Measurements from ENCODE around the gene OLIG1.

OLIG1 gene

DNA sequence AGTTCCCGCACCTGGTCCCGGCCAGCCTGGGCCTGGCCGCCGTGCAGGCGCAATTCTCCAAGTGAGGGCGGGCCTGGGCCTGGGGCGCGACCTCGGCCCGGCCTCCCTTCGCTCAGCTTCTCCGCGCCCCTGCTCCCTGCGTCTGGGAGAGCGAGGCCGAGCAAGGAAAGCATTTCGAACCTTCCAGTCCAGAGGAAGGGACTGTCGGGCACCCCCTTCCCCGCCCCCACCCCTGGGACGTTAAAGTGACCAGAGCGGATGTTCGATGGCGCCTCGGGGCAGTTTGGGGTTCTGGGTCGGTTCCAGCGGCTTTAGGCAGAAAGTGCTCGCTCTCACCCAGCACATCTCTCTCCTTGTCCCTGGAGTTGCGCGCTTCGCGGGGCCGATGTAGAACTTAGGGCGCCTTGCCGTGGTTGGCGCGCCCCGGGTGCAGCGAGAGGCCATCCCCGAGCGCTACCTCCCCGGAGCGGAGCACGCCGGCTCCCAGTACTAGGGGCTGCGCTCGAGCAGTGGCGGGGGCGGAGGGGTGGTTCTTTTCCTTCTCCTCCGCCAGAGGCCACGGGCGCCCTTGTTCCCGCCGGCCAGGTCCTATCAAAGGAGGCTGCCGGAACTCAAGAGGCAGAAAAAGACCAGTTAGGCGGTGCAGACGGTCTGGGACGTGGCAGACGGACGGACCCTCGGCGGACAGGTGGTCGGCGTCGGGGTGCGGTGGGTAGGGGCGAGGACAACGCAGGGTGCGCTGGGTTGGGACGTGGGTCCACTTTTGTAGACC, 1.2 kb downstream of the OLIG1 start:
- H3K9me3 ChIP-seq (ENCODE audit: low read depth, low read length) = peaks cover 5% of the 10 kb centered on the region; the same call in 1 of the 2 replicates
- no peak for DNase-seq (ENCODE audit: low read depth, low spot score)
- H3K4me3 ChIP-seq = no peak overlapping the region
- no peaks in the 10 kb centered on the region for H3K36me3 ChIP-seq (ENCODE audit: insufficient read depth, low read length)
- no peak overlapping the region for H3K27ac ChIP-seq
- no peak overlapping the region for H3K9ac ChIP-seq (ENCODE audit: insufficient read length)
- TF ChIP-seq EZH2 (IDR thresholded peaks at IDR 0.05) (peak; percentile 81), POLR2AphosphoS5 (IDR thresholded peaks at IDR 0.05; ENCODE audit: borderline replicate concordance, low read depth, low read length) (no peak), FOXP2 (optimal IDR thresholded peaks at IDR 0.05; ENCODE audit: control extremely low read depth, extremely low read length, insufficient read depth) (no peak)

DNA sequence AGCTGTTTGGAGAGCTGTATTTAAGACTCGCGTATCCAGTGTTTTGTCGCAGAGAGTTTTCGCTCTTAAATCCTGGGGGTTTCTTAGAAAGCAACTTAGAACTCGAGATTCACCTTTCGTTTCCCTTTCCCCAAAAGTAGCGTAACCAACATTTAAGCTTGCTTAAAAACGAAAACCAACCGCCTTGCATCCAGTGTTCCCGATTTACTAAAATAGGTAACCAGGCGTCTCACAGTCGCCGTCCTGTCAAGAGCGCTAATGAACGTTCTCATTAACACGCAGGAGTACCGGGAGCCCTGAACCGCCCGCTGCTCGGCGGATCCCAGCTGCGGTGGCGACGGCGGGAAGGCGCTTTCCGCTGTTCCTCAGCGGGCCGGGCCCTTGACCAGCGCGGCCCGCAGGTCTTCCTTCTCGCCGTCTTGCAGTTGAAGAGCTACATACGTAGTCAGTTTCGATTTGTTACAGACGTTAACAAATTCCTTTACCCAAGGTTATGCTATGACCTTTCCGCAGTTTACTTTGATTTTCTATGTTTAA, 1.9 kb downstream of the OLIG1 start:
- H3K27ac ChIP-seq = no peak overlapping the region
- TF ChIP-seq POLR2AphosphoS5 (IDR thresholded peaks at IDR 0.05; ENCODE audit: borderline replicate concordance, low read depth, low read length) (no peak), EZH2 (IDR thresholded peaks at IDR 0.05) (peak; percentile 96)
- no peaks in the 10 kb centered on the region for H3K36me3 ChIP-seq (ENCODE audit: insufficient read depth, low read length)
- H3K9me3 ChIP-seq (ENCODE audit: low read depth, low read length) = peaks cover 5% of the 10 kb centered on the region; the same call in 1 of the 2 replicates
- no peak overlapping the region for H3K4me3 ChIP-seq
- no peak overlapping the region for H3K9ac ChIP-seq (ENCODE audit: insufficient read length)
- DNase-seq (ENCODE audit: low read depth, low spot score) = no peak

DNA sequence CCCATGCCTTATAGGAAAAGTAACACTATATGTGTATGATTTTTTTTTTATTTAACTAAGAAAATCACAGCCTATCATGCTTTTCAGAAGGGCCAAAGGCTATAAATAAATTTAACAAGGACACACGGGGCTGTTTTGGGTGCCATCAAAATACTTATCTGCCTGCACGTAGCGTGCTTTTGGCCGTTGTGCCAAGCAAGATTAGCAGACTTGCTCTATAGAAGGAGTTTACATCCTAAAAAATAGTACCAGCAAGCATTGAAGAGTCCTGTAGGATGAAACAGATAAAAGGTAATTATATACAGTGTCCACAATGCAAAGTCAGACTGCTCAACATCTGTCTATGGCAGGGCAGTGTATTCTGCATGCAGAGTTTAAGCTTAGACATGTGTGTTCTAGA, 3.7 kb downstream of the OLIG1 start:
- Histone ChIP-seq H3K9me3 (ENCODE audit: low read depth, low read length) (peaks cover 5% of the 10 kb centered on the region; the same call in 1 of the 2 replicates), H3K27ac (no peak overlapping the region), H3K4me3 (no peak overlapping the region), H3K36me3 (ENCODE audit: insufficient read depth, low read length) (no peaks in the 10 kb centered on the region), H3K9ac (ENCODE audit: insufficient read length) (no peak overlapping the region)
- TF ChIP-seq EZH2 (IDR thresholded peaks at IDR 0.05) = no peak
- TF ChIP-seq FOXP2 (optimal IDR thresholded peaks at IDR 0.05; ENCODE audit: control extremely low read depth, extremely low read length, insufficient read depth) = no peak
- TF ChIP-seq POLR2AphosphoS5 (IDR thresholded peaks at IDR 0.05; ENCODE audit: borderline replicate concordance, low read depth, low read length) = no peak
- DNase-seq (ENCODE audit: low read depth, low spot score) = no peak

DNA sequence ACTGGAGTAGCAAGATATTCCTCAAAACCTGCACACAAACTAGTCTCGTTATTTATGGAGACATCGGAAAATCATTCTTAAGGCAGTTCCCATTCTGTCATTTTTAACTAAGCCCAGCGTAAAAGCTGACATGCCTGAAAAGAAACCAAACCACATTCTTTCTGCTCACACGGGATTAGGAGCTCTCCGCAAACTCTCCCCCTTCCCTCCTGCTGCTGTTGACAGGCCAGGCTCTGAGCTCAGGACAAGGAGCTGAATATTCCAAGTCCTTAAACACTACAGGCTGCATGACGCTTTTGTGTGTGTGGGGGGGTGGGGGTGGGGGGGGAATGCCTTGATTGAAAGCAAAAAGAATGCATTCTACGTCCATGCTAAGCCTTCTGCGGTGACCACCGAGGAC, 5.2 kb downstream of the OLIG1 start:
- no peak overlapping the region for H3K9ac ChIP-seq (ENCODE audit: insufficient read length)
- no peaks in the 10 kb centered on the region for H3K9me3 ChIP-seq (ENCODE audit: low read depth, low read length)
- H3K36me3 ChIP-seq (ENCODE audit: insufficient read depth, low read length) = no peaks in the 10 kb centered on the region
- no peak overlapping the region for H3K4me3 ChIP-seq
- H3K27ac ChIP-seq = no peak overlapping the region
- no peak for DNase-seq (ENCODE audit: low read depth, low spot score)
- TF ChIP-seq EZH2 (IDR thresholded peaks at IDR 0.05) = no peak
- TF ChIP-seq POLR2AphosphoS5 (IDR thresholded peaks at IDR 0.05; ENCODE audit: borderline replicate concordance, low read depth, low read length) = no peak
- no peak for TF ChIP-seq FOXP2 (optimal IDR thresholded peaks at IDR 0.05; ENCODE audit: control extremely low read depth, extremely low read length, insufficient read depth)

DNA sequence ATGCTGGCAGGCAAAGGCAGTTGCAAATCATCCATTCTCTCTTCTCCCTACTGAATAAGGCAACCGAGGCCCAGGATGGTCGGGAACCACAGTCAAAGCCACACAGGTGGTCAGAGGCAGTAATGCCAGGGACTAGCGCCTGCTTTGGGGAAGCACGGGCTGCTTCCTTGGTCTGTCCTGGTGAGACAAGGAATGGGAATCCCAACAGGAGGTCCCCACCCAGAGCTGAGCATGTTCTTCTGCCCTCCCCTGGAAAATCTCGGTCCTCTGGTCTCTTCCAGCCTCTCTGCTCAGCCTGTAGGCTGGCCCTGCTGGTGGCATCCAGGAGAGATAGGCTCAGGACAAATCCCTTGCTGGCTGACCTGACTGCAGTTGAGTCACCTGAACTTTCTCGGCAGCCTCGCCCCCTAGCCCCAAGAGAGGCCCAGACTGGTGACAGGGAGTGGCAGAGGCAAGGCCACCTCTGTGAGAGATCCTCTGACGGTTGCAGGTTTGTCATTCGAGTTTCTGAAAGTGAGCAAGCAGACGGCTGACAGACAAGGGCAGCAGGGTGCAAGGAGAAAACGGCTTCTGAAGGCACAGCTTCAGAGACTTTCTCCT, 5.8 kb downstream of the OLIG1 start:
- Histone ChIP-seq H3K9ac (ENCODE audit: insufficient read length) (no peak overlapping the region), H3K4me3 (no peak overlapping the region), H3K27ac (no peak overlapping the region), H3K9me3 (ENCODE audit: low read depth, low read length) (no peaks in the 10 kb centered on the region), H3K36me3 (ENCODE audit: insufficient read depth, low read length) (no peaks in the 10 kb centered on the region)
- DNase-seq (ENCODE audit: low read depth, low spot score) = no peak
- no peak for TF ChIP-seq FOXP2 (optimal IDR thresholded peaks at IDR 0.05; ENCODE audit: control extremely low read depth, extremely low read length, insufficient read depth)
- no peak for TF ChIP-seq POLR2AphosphoS5 (IDR thresholded peaks at IDR 0.05; ENCODE audit: borderline replicate concordance, low read depth, low read length)
- TF ChIP-seq EZH2 (IDR thresholded peaks at IDR 0.05) = no peak

DNA sequence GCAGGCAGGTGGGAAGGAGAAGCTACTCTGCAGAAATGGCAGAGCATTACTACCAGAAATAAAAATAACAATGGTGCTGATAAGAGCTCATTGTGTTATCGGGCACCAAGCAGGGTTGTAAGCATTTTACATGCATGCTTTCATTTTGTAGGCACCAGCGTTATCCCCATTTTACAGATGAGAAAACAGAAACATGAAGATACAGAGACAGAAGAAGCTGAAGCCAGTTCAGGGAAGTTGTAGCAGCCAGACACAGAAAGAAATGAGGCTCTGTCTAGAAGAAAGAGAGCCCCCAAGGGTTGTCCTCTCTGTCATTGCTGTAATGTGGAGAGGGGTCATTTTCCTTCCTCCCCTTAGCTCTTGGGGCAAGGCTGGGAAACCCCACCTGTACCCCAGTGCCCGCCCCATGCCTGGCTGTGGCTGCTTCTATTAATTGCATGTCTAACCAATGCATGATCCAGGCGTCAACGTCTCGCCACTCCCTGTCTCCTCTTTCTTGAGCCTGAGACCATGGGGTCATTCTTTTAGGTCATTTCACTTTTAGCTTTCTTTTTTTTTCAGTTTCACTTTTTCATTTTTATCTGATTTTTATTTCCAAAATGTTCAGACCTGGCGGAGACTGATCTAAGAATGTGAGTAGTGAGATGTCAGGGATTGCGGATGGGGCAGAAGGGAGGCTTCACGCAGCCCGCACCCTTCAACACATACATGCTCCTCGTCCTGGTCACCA, 6.8 kb downstream of the OLIG1 start:
- TF ChIP-seq FOXP2 (optimal IDR thresholded peaks at IDR 0.05; ENCODE audit: control extremely low read depth, extremely low read length, insufficient read depth) (no peak), EZH2 (IDR thresholded peaks at IDR 0.05) (no peak)

DNA sequence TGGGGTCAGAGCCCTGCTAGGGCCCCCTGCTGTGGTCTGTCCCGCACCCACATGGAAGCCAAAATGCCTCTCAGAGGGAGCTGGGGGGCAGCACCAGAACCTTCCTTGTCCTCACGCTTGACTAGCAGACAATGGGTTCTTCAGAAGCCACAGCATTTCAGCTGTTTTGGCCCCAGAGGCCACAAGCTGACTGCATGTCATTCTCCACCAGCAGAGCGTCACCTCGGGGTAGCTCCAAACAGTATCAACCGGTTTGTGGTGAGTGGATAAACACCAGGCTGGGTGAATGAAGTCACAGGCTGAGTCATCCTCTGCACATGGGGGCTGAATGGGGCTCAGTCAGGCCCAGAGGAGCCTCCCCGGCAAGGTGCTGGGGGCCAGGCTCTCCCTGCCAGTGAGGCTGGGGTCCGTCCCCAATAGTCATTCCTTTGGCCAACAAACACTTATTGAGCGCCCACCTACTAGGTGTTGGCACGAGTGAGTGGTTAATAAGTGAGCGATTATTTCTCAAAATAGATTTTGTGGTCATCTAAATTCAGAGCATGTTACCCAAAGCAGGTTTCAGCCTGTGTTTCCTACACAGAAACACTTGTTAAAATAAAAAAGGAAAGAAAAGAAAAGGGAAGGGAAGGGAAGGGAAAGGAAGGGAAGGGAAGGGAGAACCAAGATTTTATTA, 9.1 kb downstream of the OLIG1 start:
- Histone ChIP-seq H3K36me3 (ENCODE audit: insufficient read depth, low read length) (no peaks in the 10 kb centered on the region), H3K4me3 (no peak overlapping the region), H3K9me3 (ENCODE audit: low read depth, low read length) (no peaks in the 10 kb centered on the region), H3K27ac (no peak overlapping the region), H3K9ac (ENCODE audit: insufficient read length) (no peak overlapping the region)
- no peak for TF ChIP-seq FOXP2 (optimal IDR thresholded peaks at IDR 0.05; ENCODE audit: control extremely low read depth, extremely low read length, insufficient read depth)
- TF ChIP-seq POLR2AphosphoS5 (IDR thresholded peaks at IDR 0.05; ENCODE audit: borderline replicate concordance, low read depth, low read length) = no peak
- no peak for TF ChIP-seq EZH2 (IDR thresholded peaks at IDR 0.05)
- no peak for DNase-seq (ENCODE audit: low read depth, low spot score)

More for the DNA sequence above, 6.8 kb downstream of the OLIG1 start:
- Histone ChIP-seq H3K36me3 (ENCODE audit: insufficient read depth, low read length) (no peaks in the 10 kb centered on the region), H3K9me3 (ENCODE audit: low read depth, low read length) (no peaks in the 10 kb centered on the region), H3K4me3 (no peak overlapping the region), H3K27ac (no peak overlapping the region), H3K9ac (ENCODE audit: insufficient read length) (no peak overlapping the region)
- DNase-seq (ENCODE audit: low read depth, low spot score) = no peak

DNA sequence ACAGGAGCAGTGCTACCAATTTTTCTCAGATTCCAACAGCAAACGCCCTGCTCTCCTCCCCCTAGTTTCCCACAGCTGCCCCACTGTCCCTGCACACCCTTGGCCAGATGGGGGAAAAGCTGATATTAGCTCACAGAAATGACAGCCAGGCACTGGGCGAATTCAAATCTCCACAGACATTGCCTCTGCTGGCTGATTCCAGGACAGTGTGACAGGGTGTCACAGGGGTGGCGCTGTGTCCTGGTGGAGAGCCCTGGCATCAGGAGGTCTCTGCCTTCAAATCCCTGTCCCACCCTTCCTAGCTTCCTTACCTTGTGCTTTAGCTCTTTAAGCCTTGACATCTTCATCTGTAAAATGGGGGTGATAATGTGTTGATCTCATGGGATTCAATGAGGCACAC, 10.4 kb downstream of the OLIG1 start:
- no peak for DNase-seq (ENCODE audit: low read depth, low spot score)
- no peak overlapping the region for H3K27ac ChIP-seq
- H3K9me3 ChIP-seq (ENCODE audit: low read depth, low read length) = no peaks in the 10 kb centered on the region
- H3K9ac ChIP-seq (ENCODE audit: insufficient read length) = no peak overlapping the region
- no peak overlapping the region for H3K4me3 ChIP-seq
- H3K36me3 ChIP-seq (ENCODE audit: insufficient read depth, low read length) = no peaks in the 10 kb centered on the region
- no peak for TF ChIP-seq EZH2 (IDR thresholded peaks at IDR 0.05)
- TF ChIP-seq POLR2AphosphoS5 (IDR thresholded peaks at IDR 0.05; ENCODE audit: borderline replicate concordance, low read depth, low read length) = no peak
- no peak for TF ChIP-seq FOXP2 (optimal IDR thresholded peaks at IDR 0.05; ENCODE audit: control extremely low read depth, extremely low read length, insufficient read depth)
